Neural cell (in vitro differentiated cells): ENCODE measurements around the gene GALNT13.

Source experiments
- CTCF ChIP-seq: fragments of 450-650 bp; IDR thresholded peaks from 2 replicates; pipeline ENCODE4 v1.5.1; 2014; ENCODE audit warnings: antibody characterized with exemption, mild to moderate bottlenecking, moderate library complexity; ENCODE audit not compliant: poor library complexity, severe bottlenecking
- MXI1 ChIP-seq: fragments of 450-650 bp; conservative IDR thresholded peaks from 2 replicates; pipeline ENCODE4 v1.6.1; 2014; ENCODE audit warnings: antibody characterized with exemption, mild to moderate bottlenecking; ENCODE audit not compliant: poor library complexity, severe bottlenecking
- POLR2AphosphoS5 ChIP-seq: IDR thresholded peaks from 2 replicates; pipeline ENCODE4 v1.6.1; 2012
- SMC3 ChIP-seq: fragments of 450-650 bp; conservative IDR thresholded peaks from 2 replicates; pipeline ENCODE4 v1.6.1; 2014; ENCODE audit warnings: antibody characterized with exemption, mild to moderate bottlenecking, moderate library complexity; ENCODE audit not compliant: poor library complexity
- TAF1 ChIP-seq: IDR thresholded peaks from 2 replicates; pipeline ENCODE4 v1.6.1; 2012; ENCODE audit warnings: low read depth

- TF ChIP-seq MXI1 (no peak), CTCF (no peak), SMC3 (no peak), POLR2AphosphoS5 (no peak), TAF1 (no peak)
Measured at GRCh38 chr2:153986488-153987229, 114.9 kb downstream of the GALNT13 start.
